A549 (cell line): ENCODE results near the gene SIDT1.

Experiments used
- CHD4 ChIP-seq: fragments of 200-600 bp; sonication (generic); IDR thresholded peaks from 2 replicates; pipeline ENCODE4 v1.6.1; 2016; ENCODE audit warnings: antibody characterized with exemption, mild to moderate bottlenecking, borderline replicate concordance
- EP300 ChIP-seq, 2 experiments: fragments of >200 bp; sonication (Bioruptor Twin); formaldehyde crosslinking; IDR thresholded peaks; 2 replicates in 1 of 2; 3 replicates in 1 of 2; pipeline ENCODE4 v1.6.1; 2016 to 2017
- JUN ChIP-seq, 2 experiments: fragments of >200 bp; sonication (Bioruptor Twin); formaldehyde crosslinking; IDR thresholded peaks; 2 replicates in 1 of 2; 3 replicates in 1 of 2; pipeline ENCODE4 v1.6.1; 2016 to 2017
- JUNB ChIP-seq: fragments of >200 bp; sonication (Bioruptor Twin); formaldehyde crosslinking; IDR thresholded peaks from 2 replicates; pipeline ENCODE4 v1.6.1; 2016
- KDM5A ChIP-seq: fragments of 200-600 bp; sonication (generic); IDR thresholded peaks from 2 replicates; pipeline ENCODE4 v1.6.1; 2016; ENCODE audit warnings: antibody characterized with exemption, mild to moderate bottlenecking
- MAFK ChIP-seq: fragments of 450-650 bp; IDR thresholded peaks from 2 replicates; pipeline ENCODE4 v1.6.1; 2014; ENCODE audit not compliant: partially characterized antibody
- MYC ChIP-seq: IDR thresholded peaks from 2 replicates; pipeline ENCODE4 v1.6.1; 2012; ENCODE audit warnings: mild to moderate bottlenecking, inconsistent platforms, low read length, improper control_type of control experiment, borderline replicate concordance
- POLR2A ChIP-seq: IDR thresholded peaks from 2 replicates; pipeline ENCODE4 v1.6.1; 2012; ENCODE audit warnings: mild to moderate bottlenecking, low read length
- RARB ChIP-seq: fragments of 250-450 bp; sonication (Bioruptor Pico); IDR thresholded peaks from 2 replicates; pipeline ENCODE4 v1.8.0; 2021; ENCODE audit warnings: mild to moderate bottlenecking, moderate library complexity
- RFX5 ChIP-seq: fragments of 450-650 bp; IDR thresholded peaks from 2 replicates; pipeline ENCODE4 v1.7.1; 2014; ENCODE audit warnings: antibody characterized with exemption, mild to moderate bottlenecking, moderate library complexity
- SMC3 ChIP-seq: fragments of >200 bp; sonication (Bioruptor Twin); formaldehyde crosslinking; IDR thresholded peaks from 3 replicates; pipeline ENCODE4 v1.6.1; 2018; ENCODE audit warnings: inconsistent platforms
- TF ChIP-seq, protein P1 (sequence below): fragments of >200 bp; sonication (Bioruptor Twin); formaldehyde crosslinking; IDR thresholded peaks from 3 replicates; pipeline ENCODE4 v1.5.1; 2016

DNA sequence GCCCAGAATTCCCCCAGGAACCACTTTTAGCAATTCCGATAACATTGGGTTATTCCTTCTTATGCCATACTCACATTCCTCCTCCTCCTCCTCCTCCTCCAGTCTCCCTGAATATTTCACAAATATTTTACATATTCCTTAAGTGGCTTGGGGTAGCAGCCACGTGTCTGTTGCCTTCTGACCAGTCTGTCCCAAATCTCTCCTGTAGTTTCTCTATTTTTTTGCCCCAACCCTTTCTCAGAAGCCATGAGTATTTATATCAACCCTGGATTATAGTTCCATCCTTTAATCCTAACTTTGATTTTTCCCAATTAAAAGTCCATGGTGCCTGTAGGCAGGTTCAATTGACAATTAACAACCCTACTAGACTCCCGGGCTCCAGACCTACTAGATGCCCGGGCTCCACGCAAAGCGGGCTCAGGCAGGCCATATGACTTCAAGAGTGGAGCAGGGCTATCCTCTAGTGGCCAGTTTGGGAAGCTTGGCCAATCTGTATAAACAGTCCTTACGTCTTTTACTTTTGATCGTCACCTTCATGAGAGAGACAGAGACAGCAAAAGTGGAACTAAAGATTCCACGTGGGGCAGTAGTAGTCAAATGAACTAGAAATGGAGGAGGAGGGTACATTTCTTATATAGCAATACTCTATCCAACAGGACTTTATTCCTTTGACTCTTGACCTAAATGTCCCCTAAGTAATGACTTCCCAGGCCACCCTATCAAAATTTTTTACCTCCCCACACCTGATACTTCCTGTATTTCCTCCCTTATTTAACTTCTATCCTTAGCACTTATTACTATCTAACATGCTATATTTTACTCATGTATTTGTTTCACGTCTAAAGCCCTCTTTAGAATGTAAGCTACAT, 94.4 kb downstream of the SIDT1 start:
- TF ChIP-seq, protein P1, sequence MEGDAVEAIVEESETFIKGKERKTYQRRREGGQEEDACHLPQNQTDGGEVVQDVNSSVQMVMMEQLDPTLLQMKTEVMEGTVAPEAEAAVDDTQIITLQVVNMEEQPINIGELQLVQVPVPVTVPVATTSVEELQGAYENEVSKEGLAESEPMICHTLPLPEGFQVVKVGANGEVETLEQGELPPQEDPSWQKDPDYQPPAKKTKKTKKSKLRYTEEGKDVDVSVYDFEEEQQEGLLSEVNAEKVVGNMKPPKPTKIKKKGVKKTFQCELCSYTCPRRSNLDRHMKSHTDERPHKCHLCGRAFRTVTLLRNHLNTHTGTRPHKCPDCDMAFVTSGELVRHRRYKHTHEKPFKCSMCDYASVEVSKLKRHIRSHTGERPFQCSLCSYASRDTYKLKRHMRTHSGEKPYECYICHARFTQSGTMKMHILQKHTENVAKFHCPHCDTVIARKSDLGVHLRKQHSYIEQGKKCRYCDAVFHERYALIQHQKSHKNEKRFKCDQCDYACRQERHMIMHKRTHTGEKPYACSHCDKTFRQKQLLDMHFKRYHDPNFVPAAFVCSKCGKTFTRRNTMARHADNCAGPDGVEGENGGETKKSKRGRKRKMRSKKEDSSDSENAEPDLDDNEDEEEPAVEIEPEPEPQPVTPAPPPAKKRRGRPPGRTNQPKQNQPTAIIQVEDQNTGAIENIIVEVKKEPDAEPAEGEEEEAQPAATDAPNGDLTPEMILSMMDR, result peak; percentile 98
- no peak for TF ChIP-seq MAFK
- no peak for TF ChIP-seq JUNB
- TF ChIP-seq POLR2A, result no peak
- no peak for TF ChIP-seq RFX5
- no peak for TF ChIP-seq EP300 (IDR thresholded peaks at IDR 0.05)
- TF ChIP-seq KDM5A, result no peak
- no peak for TF ChIP-seq JUN (IDR thresholded peaks at IDR 0.05)
- TF ChIP-seq RARB, result no peak
- no peak for TF ChIP-seq MYC
- no peak for TF ChIP-seq CHD4
- peak; percentile 88 for TF ChIP-seq SMC3
